CD4-positive, alpha-beta T cell treated with Interleukin-12 subunit alpha and Interleukin-12 subunit beta, for 1 hour (primary cell): Measurements from ENCODE around the gene PCDH9.

Source experiments
- DNase-seq: peaks from one replicate; pipeline ENCODE4 v3.0.0-alpha.2; 2020

PCDH9 gene

GRCh38 chr13:67075239-67075638 is 154.9 kb downstream of the PCDH9 start:
- DNase-seq: no peak

- no peak for DNase-seq
Observed at GRCh38 chr13:67071918-67072598, 158.1 kb downstream of the PCDH9 start.

- no peak for DNase-seq
Observed at GRCh38 chr13:67070306-67070705, 159.8 kb downstream of the PCDH9 start.

GRCh38 chr13:67069117-67069767 is 160.9 kb downstream of the PCDH9 start:
- no peak for DNase-seq

- DNase-seq: no peak
Observed at GRCh38 chr13:67064920-67065319, 165.2 kb downstream of the PCDH9 start.

- DNase-seq: no peak
Observed at GRCh38 chr13:67063036-67063435, 167.1 kb downstream of the PCDH9 start.

GRCh38 chr13:67062160-67062559 is 168.0 kb downstream of the PCDH9 start:
- no peak for DNase-seq

GRCh38 chr13:67061750-67062149 is 168.4 kb downstream of the PCDH9 start:
- no peak for DNase-seq

- DNase-seq: no peak
Observed at GRCh38 chr13:67052550-67053490, 177.3 kb downstream of the PCDH9 start.

GRCh38 chr13:67049744-67050143 is 180.4 kb downstream of the PCDH9 start:
- no peak for DNase-seq

GRCh38 chr13:67048821-67049150 is 181.3 kb downstream of the PCDH9 start:
- DNase-seq: no peak

- no peak for DNase-seq
Observed at GRCh38 chr13:67048084-67048820, 181.9 kb downstream of the PCDH9 start.

- DNase-seq: no peak
Observed at GRCh38 chr13:67045357-67045756, 184.8 kb downstream of the PCDH9 start.

- no peak for DNase-seq
Observed at GRCh38 chr13:67043901-67044300, 186.2 kb downstream of the PCDH9 start.

- DNase-seq: no peak
Observed at GRCh38 chr13:67042556-67042955, 187.6 kb downstream of the PCDH9 start.

GRCh38 chr13:67036699-67037457 is 193.3 kb downstream of the PCDH9 start:
- no peak for DNase-seq

- no peak for DNase-seq
Observed at GRCh38 chr13:67033170-67033569, 197.0 kb downstream of the PCDH9 start.

GRCh38 chr13:67023130-67023876 is 206.8 kb downstream of the PCDH9 start:
- no peak for DNase-seq

- no peak for DNase-seq
Observed at GRCh38 chr13:67018775-67019174, 211.4 kb downstream of the PCDH9 start.

- no peak for DNase-seq
Observed at GRCh38 chr13:67017276-67017675, 212.9 kb downstream of the PCDH9 start.

GRCh38 chr13:67015976-67016600 is 214.0 kb downstream of the PCDH9 start:
- DNase-seq: no peak
